LNCAP (cell line): ENCODE data around the gene TBC1D3G.
"Not testable (repeated sequence)": the region's sequence is repeated elsewhere in the genome, so short reads cannot be mapped to it uniquely, and the experiment has no call there.

Experiments
- CTCF ChIP-seq: fragments of 450-650 bp; IDR thresholded peaks from 2 replicates; pipeline ENCODE4 v1.5.1; 2017; ENCODE audit warnings: mild to moderate bottlenecking

TBC1D3G gene

GRCh38 chr17:36323584-36323983 lies at the start of gene TBC1D3G:
TSS of gene TBC1D3G (plus strand) at chr17:36323884. CDS start at chr17:36325412, 1,528 bp downstream.
- not testable (repeated sequence) for TF ChIP-seq CTCF
